Panc1 (cell line): ENCODE data around the gene NNT.

ENCODE experiments used
- CTCF ChIP-seq: fragments of 450-650 bp; IDR thresholded peaks from 2 replicates; pipeline ENCODE4 v1.5.1; 2017; ENCODE audit warnings: mild to moderate bottlenecking
- TCF7L2 ChIP-seq: IDR thresholded peaks from 2 replicates; pipeline ENCODE4 v1.6.1; 2011; ENCODE audit warnings: mild to moderate bottlenecking, low read depth, low read length, inconsistent platforms

GRCh38 chr5:43635374-43635773, 32.4 kb downstream of the NNT start:
- TF ChIP-seq CTCF: no peak
- no peak for TF ChIP-seq TCF7L2
